NCI-H1105 (cell line): ENCODE data around the gene TNFSF12.
A peak's percentile ranks its signal among the peaks of the same experiment; 100 is the strongest.
"Not testable (repeated sequence)": the region's sequence is repeated elsewhere in the genome, so short reads cannot be mapped to it uniquely, and the experiment has no call there.

Experiments
- DNase-seq: peaks from one replicate; lab custom pipeline; 2025; lab: John Stamatoyannopoulos, UW

The TNFSF12 gene

GRCh38 chr17:7587420-7588151, 38.7 kb downstream of the TNFSF12 start:
- DNase-seq: no peak

GRCh38 chr17:7588553-7589203, 39.8 kb downstream of the TNFSF12 start:
- peak; percentile 22 for DNase-seq

- peak; percentile 93 for DNase-seq
These were observed 40.5 kb downstream of the TNFSF12 start for GRCh38 chr17:7589204-7589868.

- peak; percentile 72 for DNase-seq
These were observed 41.2 kb downstream of the TNFSF12 start, which contains the start of gene SOX15 for GRCh38 chr17:7589891-7590691. Gene SOX15, minus strand, starts transcription at chr17:7590094. Its CDS starts 418 bp downstream, at chr17:7589676.

GRCh38 chr17:7590743-7591142, 41.9 kb downstream of the TNFSF12 start:
- no peak for DNase-seq

DNA sequence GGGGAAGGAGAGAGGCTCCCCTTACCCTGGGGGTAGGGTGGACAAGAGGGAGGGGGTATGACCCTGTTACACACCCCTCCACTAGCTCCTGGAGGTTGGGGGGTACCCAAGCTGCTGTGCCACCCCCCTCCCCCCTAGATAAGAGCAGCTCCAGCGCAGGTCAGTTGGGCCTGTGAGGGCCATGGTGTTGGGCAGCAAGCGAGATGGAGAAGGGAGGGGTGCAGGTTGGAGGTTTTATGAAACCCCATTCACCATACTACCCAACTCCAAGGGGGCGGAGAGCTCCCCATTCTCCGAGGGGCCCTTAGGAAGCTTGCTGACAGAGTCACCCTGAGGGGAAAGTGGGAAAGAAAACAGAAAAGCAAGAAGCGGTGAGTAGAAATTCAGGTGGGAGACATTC, 42.7 kb downstream of the TNFSF12 start:
- DNase-seq: no peak

- DNase-seq: no peak
These were observed 43.7 kb downstream of the TNFSF12 start for GRCh38 chr17:7592422-7593021.

- no peak for DNase-seq
These were observed 44.4 kb downstream of the TNFSF12 start for GRCh38 chr17:7593296-7593695.

DNA sequence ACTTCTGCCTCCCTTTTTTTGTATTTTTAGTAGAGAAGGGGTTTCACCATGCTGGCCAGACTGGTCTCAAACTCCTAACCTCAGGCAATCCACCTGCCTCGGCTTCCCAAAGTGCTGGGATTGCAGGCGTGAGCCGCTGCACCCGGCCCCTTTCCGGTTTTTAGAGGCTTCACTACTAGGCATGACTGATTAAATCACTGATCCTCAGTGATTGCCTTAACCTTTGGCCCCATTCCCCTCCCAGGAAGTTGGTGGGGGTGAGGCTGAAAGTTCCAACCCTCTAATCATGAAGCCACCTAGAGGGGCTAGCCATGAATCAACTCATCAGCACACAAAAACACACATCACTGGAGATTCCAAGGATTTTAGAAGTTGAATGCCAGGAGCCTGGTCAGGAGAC, 48.7 kb downstream of the TNFSF12 start:
- not testable (repeated sequence) for DNase-seq

- no peak for DNase-seq
These were observed 57.4 kb downstream of the TNFSF12 start for GRCh38 chr17:7606280-7606679.
